NCI-H187 (cell line): ENCODE measurements around the gene RPRD1B.

Experiments
- DNase-seq, 2 experiments: peaks; one replicate each; lab custom pipeline; 2025; lab: John Stamatoyannopoulos, UW

RPRD1B gene

DNA sequence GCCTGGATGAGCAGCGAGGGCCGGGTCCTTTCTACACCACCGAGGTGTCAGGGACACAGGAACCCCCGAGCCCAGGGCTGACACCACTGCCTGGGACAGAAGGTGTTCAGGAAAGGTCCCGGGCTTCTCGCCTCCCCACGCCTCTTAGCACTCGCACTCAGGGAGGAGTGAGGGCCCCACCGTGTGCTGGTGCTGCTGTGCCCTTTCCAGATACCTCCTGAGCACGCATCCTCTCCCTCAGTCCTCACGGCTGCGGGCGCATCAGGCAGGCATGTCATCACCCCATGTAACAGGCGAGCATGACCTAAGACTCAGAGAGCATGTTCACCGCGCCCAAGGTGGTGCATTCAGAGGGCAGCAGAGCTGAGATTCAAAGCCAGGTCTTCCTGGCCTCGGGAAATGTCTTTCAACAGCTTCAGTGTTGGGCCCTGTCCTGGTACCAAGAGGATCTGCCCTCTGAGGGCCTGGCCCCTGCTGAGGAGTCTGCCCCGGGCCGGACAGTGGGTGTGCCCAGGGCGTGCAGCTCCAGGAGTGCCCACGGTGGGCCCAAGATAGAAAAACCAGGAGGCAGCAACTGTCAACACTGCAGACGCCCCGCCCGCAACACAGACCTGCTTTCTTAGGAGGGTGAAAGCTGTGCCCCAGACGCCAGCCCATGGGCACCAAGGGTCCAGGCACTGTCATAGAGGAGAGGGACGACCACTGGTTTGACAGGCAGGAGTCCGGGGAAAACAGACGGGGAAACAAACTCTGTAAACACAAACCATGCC is 102.3 kb downstream of the RPRD1B start:
- DNase-seq: no peak

- no peak for DNase-seq
Observed at GRCh38 chr20:38136421-38137245, 103.1 kb downstream of the RPRD1B start.

- no peak for DNase-seq
Observed at GRCh38 chr20:38137441-38138037, 104.0 kb downstream of the RPRD1B start.

- no peak for DNase-seq
Observed at GRCh38 chr20:38138086-38138778, 104.7 kb downstream of the RPRD1B start.

DNA sequence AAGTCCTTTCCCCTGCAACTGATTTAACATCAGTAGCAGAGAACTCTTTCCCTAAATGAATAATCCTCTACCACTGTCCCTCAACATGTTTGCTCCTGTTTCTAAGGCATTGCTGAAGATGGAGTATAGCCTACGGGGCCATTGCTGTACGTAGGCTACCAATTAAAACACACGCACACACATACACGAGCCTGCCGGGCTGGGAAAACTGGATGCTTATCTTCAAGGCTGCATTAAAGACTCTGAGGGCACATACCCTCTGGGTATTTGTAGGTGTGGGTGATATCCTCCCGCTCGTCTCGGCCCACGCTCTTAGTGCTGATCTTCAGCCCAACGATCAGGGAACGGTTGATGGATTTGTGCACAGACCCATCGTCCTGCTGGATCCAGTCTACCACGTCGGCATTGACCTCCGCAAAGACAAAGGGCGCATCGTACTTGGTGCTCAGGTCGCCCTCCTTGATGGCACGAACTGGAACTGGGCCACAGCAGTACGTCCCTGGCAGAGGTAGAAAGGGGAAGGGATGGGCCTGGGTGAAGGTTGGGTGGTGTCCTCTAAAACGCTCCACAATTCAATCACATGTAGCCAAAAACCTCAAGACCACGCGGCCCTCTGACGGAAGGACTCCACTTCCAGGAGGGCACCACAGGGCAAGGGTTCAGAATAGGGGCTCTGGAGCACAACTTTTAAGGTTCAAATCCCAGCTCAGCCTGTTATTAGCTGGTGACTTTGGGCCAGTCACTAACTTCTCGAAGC is 105.8 kb downstream of the RPRD1B start:
- DNase-seq: no peak

- no peak for DNase-seq
Observed at GRCh38 chr20:38139977-38140753, 106.6 kb downstream of the RPRD1B start.

DNA sequence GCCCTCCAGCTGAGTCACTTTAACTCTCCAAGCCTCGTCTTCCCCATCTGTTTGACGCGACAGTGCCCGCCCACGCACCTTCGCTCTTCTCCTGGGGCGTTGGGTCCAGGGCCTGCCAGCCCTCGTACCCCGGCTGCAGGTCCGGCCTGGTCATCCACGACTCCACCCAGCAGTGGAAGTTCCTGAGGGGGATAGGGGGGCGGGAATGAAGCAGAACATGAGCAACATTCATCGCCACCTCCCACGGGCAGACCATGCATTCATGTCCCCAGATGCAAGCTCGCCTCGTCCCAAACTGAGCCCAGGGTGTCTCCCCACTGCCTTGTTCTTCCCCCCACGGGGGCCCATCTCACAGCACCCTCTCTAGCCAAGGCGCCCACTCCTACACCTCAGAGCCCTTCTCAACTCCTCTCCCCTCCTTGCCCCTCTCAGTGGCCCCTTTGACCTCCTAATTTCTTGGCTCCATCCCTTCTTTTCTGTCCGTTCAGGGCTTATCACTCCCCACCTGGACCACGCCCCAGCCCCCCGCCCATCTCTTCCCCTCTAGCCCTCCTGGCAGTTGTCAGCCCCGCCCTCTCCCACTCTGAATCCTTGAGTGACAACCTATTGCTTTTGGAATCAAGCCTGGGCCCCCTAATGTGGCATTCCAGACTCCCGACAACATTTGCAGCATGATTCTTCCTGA is 107.8 kb downstream of the RPRD1B start:
- no peak for DNase-seq
